CD4-positive, alpha-beta T cell (primary cell): Measurements from ENCODE around the gene NUP214. TPM values are rescaled to one million over a fixed set of nuclear protein-coding genes. Genes with fewer than 3 reads are reported as not detected.
A peak's percentile ranks its signal among the peaks of the same experiment; 100 is the strongest.

Experiments
- ATAC-seq: fragments of 200-7000 bp; cut with Tn5 transposase; one replicate; pipeline ENCODE4 v1.10.0; 2022; ENCODE audit warnings: mild to moderate bottlenecking; ENCODE audit not compliant: poor library complexity
- CTCF ChIA-PET: fragments of 350-600 bp; sonication (Branson Sonifier 250); formaldehyde crosslinking; loops from one replicate; lab custom pipeline; 2021; ENCODE audit warnings: antibody characterized with exemption, inconsistent platforms; lab: Charles Lee
- POLR2A ChIA-PET: fragments of 350-600 bp; sonication (Branson Sonifier 250); formaldehyde crosslinking; loops from one replicate; lab custom pipeline; 2021; ENCODE audit warnings: antibody characterized with exemption, inconsistent platforms; lab: Charles Lee
- DNase-seq, 14 experiments: peaks; one replicate each; pipeline ENCODE4 v3.0.0-alpha.2; 2013 to 2020; ENCODE audit warnings: mixed read lengths in 2 of 14
- H3K27ac ChIP-seq, 2 donors: one replicate each; pipeline versions ENCODE4 v1.5.1 to v1.7.0; 2013; ENCODE audit warnings: low read length in 2 of 2, low read depth in 1 of 2, mild to moderate bottlenecking in 1 of 2
- H3K27me3 ChIP-seq, 2 experiments: 1 replicate in 1 of 2; 2 replicates in 1 of 2; pipeline versions ENCODE4 v1.6.1 to v1.7.0; 2013; ENCODE audit warnings: low read length in 2 of 2, control low read depth in 1 of 2, mild to moderate bottlenecking in 1 of 2, moderate library complexity in 1 of 2; ENCODE audit not compliant: insufficient read depth in 2 of 2, control insufficient read depth in 1 of 2
- H3K36me3 ChIP-seq: one replicate; pipeline ENCODE4 v1.6.1; 2013; ENCODE audit warnings: low read length, control low read depth; ENCODE audit not compliant: insufficient read depth
- H3K4me1 ChIP-seq: one replicate; pipeline ENCODE4 v1.6.1; 2013; ENCODE audit warnings: low read length, control low read depth; ENCODE audit not compliant: insufficient read depth
- H3K4me3 ChIP-seq: one replicate; pipeline ENCODE4 v1.5.1; 2013; ENCODE audit warnings: mild to moderate bottlenecking, low read length, moderate library complexity
- H3K9me3 ChIP-seq, 2 experiments: 1 replicate in 1 of 2; 2 replicates in 1 of 2; pipeline versions ENCODE4 v1.6.1 to v1.7.0; 2013; ENCODE audit warnings: low read length in 2 of 2, mild to moderate bottlenecking in 2 of 2, control low read depth in 1 of 2, moderate library complexity in 1 of 2; ENCODE audit not compliant: control insufficient read depth in 1 of 2, insufficient read depth in 1 of 2
- H3K27ac Mint-ChIP-seq: one replicate; pipeline ENCODE4 v1.8.0; 2020; ENCODE audit warnings: mixed read lengths
- H3K27me3 Mint-ChIP-seq: one replicate; pipeline ENCODE4 v1.8.0; 2021; ENCODE audit warnings: mixed read lengths
- H3K36me3 Mint-ChIP-seq: one replicate; pipeline ENCODE4 v1.8.0; 2021; ENCODE audit warnings: low read depth, mixed read lengths
- H3K4me1 Mint-ChIP-seq: one replicate; pipeline ENCODE4 v1.8.0; 2021; ENCODE audit warnings: low read depth, mixed read lengths
- H3K4me3 Mint-ChIP-seq: one replicate; pipeline ENCODE4 v1.8.0; 2020; ENCODE audit warnings: mild to moderate bottlenecking, mixed read lengths
- H3K9me3 Mint-ChIP-seq: one replicate; pipeline ENCODE4 v1.8.0; 2020; ENCODE audit warnings: mixed read lengths
- intact Hi-C, 2 experiments: fragments of 100-400 bp; cut with DNase I in 1 of 2; cut with micrococcal nuclease in 1 of 2; formaldehyde crosslinking; loops; one replicate each; pipeline versions ENCODE4 v1.15.1 to v1.9.0; 2023 to 2025; cut with DNase I, micrococcal nuclease
- total RNA-seq, 174 experiments: library from RNA in 2 of 174; stranded (reverse) in 2 of 174; gene quantifications; one replicate each; pipeline ENCODE4 v1.2.3 and lab custom pipeline; 2021 to 2026
- TF ChIP-seq, protein P1 (sequence below): fragments of 200-600 bp; IDR thresholded peaks from one replicate; pipeline ENCODE4 v1.8.0; 2022; ENCODE audit warnings: antibody characterized with exemption, mild to moderate bottlenecking

Gene NUP214
- total RNA-seq, 2 experiments from 2014 or later, result 105 to 107 TPM

GRCh38 chr9:131129183-131129582 lies 3.8 kb downstream of the NUP214 start:
- ATAC-seq, result no peak
- CTCF ChIA-PET, result no interaction called here
- Mint-ChIP-seq H3K36me3 (peaks cover 85% of the 10 kb centered on the region), H3K27me3 (no peaks in the 10 kb centered on the region), H3K27ac (no peak overlapping the region), H3K4me3 (peak overlapping the region; percentile 13), H3K4me1 (peaks cover 37% of the 10 kb centered on the region), H3K9me3 (no peaks in the 10 kb centered on the region)
- no peaks in the 10 kb centered on the region for H3K27me3 ChIP-seq
- no peak for DNase-seq
- TF ChIP-seq, protein P1, sequence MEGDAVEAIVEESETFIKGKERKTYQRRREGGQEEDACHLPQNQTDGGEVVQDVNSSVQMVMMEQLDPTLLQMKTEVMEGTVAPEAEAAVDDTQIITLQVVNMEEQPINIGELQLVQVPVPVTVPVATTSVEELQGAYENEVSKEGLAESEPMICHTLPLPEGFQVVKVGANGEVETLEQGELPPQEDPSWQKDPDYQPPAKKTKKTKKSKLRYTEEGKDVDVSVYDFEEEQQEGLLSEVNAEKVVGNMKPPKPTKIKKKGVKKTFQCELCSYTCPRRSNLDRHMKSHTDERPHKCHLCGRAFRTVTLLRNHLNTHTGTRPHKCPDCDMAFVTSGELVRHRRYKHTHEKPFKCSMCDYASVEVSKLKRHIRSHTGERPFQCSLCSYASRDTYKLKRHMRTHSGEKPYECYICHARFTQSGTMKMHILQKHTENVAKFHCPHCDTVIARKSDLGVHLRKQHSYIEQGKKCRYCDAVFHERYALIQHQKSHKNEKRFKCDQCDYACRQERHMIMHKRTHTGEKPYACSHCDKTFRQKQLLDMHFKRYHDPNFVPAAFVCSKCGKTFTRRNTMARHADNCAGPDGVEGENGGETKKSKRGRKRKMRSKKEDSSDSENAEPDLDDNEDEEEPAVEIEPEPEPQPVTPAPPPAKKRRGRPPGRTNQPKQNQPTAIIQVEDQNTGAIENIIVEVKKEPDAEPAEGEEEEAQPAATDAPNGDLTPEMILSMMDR, result no peak
- H3K27ac ChIP-seq, result no peak overlapping the region
- peaks cover 24% of the 10 kb centered on the region for H3K4me1 ChIP-seq
- H3K9me3 ChIP-seq, result no peaks in the 10 kb centered on the region
- H3K36me3 ChIP-seq, result peaks cover 71% of the 10 kb centered on the region
- H3K4me3 ChIP-seq, result no peak overlapping the region
- intact Hi-C loops, result loop anchor here in 1 of 2 experiments (5.0 to 10.0 kb wide), 6 partner anchors 148 to 1546 kb away; partner anchors contain the start of genes EXOSC2, FAM78A, GTF3C4 and TTF1
- POLR2A ChIA-PET, result no interaction called here

DNA sequence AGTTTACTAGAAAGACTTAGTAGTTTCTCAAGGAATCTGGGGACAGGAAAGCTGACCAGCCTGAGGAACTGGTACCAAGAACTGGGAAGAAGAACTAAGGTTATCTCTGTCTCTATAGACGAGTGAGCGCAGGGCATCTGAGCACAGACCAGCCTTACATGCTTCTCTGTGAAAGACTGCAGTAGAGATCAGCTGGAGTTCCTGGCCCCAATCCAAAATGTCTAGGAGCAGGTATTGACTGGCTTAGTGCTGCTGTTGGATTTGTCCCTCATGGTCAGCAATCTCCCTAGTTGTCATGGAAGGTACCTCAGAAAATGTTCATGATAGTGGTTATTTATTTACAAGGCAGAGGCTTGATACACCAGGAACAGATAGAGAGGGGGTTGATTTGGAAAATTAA lies 13.3 kb downstream of the NUP214 start:
- no peaks in the 10 kb centered on the region for H3K9me3 ChIP-seq
- ChIA-PET POLR2A (no interaction called here), CTCF (no interaction called here)
- no peaks in the 10 kb centered on the region for H3K27me3 ChIP-seq
- H3K27ac Mint-ChIP-seq, result no peak overlapping the region
- H3K27me3 Mint-ChIP-seq, result no peaks in the 10 kb centered on the region
- H3K4me3 ChIP-seq, result no peak overlapping the region
- TF ChIP-seq, protein P1, result no peak
- H3K4me3 Mint-ChIP-seq, result no peak overlapping the region
- H3K36me3 ChIP-seq, result peaks cover 93% of the 10 kb centered on the region
- ATAC-seq, result no peak
- no peaks in the 10 kb centered on the region for H3K4me1 ChIP-seq
- H3K36me3 Mint-ChIP-seq, result peaks cover 97% of the 10 kb centered on the region
- no peaks in the 10 kb centered on the region for H3K9me3 Mint-ChIP-seq
- intact Hi-C loops, result no loop called here
- no peak overlapping the region for H3K27ac ChIP-seq
- no peaks in the 10 kb centered on the region for H3K4me1 Mint-ChIP-seq
- DNase-seq, result no peak

DNA sequence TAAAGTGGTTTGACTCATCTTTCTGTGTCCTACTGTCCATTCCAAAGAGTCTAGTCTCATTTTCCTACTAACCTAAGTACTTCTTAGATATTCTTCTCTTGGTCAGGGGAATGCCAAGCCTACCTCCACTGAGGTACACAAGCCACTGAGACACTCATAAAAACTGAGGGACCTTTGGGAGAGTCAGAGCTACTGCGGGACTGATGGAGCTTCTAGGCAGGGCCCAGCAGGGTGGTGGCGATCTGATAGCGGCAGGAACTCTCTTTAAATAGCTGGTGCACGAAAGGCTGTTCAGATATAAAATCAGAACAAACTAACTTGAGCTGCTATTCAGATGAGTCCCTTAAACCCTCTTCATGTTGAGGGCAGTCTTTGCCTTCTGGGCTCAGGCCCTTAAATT lies 14.7 kb downstream of the NUP214 start:
- TF ChIP-seq, protein P1, result no peak
- no peak for DNase-seq
- intact Hi-C loops, result no loop called here
- Mint-ChIP-seq H3K27ac (no peak overlapping the region), H3K4me1 (no peaks in the 10 kb centered on the region), H3K27me3 (no peaks in the 10 kb centered on the region), H3K4me3 (no peak overlapping the region), H3K9me3 (no peaks in the 10 kb centered on the region), H3K36me3 (peaks cover 97% of the 10 kb centered on the region)
- no peak overlapping the region for H3K27ac ChIP-seq
- no peak for ATAC-seq
- H3K4me1 ChIP-seq, result no peaks in the 10 kb centered on the region
- ChIA-PET CTCF (interaction anchor here (0.6 kb wide), 1 partner anchor 938 kb away, joined by 3 read pairs; no protein-coding TSS in a partner anchor), POLR2A (no interaction called here)
- H3K9me3 ChIP-seq, result no peaks in the 10 kb centered on the region
- peaks cover 93% of the 10 kb centered on the region for H3K36me3 ChIP-seq
- H3K4me3 ChIP-seq, result no peak overlapping the region
- H3K27me3 ChIP-seq, result no peaks in the 10 kb centered on the region
